HG03097 (cell line): ENCODE measurements around the gene ENHO.

Experiments used
- ATAC-seq: cut with Tn5 transposase; IDR thresholded peaks from one replicate; pipeline ENCODE4 v1.9.1; 2021; ENCODE audit not compliant: unreplicated experiment, low FRiP score

The ENHO gene

GRCh38 chr9:34508951-34509350, 13.8 kb downstream of the ENHO start:
- ATAC-seq, result no peak

- no peak for ATAC-seq
These were observed 14.3 kb downstream of the ENHO start for GRCh38 chr9:34508463-34508862.

GRCh38 chr9:34507966-34508365, 14.8 kb downstream of the ENHO start:
- no peak for ATAC-seq

DNA sequence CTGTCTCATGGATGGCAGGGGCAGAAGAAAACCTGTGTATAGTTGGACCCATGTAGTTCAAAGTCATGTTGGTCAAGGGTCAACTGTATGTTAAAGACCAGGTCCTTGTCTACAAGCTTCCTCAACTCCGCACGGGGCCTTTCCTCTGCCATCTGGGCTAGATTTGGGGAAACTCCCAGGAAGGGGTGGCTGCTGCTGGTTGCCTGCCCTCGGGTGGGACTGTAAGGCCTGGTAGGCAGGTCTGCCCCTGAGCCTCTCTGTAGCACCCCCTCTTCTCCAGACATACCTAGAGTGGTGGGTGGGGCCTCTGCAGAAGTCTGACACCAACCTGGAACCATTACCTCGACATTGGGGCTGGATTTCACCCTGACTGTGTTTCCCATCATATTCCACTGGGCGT, 15.2 kb downstream of the ENHO start:
- ATAC-seq, result no peak

- no peak for ATAC-seq
These were observed 16.2 kb downstream of the ENHO start for GRCh38 chr9:34506623-34507022.

DNA sequence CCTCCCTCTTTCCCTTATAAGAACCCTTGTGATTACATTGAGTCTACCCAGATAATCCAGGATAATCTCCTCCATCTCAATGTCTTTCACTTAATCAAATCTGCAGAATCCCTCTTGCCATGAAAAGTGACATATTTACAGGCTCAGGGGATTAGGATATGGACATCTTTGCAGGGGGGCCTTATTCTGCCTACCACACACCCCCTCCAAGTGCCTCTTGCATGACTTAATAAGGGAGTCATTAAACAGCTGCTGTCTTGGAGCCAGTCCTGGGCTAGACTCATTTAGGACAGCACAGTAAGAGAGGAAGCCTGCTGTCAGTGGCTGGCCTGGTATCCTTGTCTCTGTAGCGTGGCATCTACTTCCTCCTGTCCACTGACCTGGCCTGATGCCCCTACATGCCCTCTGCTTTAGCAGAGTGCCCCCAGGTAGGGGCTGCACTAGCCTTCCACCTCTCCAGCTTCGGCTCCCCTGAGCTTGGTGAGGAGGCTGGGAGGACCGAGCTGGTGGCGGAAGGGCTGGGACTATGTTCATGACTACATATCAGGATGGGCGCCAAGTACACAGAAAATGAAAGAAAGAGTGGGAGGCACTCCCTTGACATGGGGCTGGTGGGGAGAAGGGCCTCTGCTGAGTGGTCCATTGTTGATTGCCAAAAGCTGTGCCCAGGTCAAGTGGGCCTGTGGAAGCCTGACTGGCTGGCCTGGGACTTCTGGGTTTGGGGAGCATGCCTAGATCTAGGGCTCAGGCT, 17.2 kb downstream of the ENHO start:
- ATAC-seq, result no peak

GRCh38 chr9:34503406-34503805, 19.4 kb downstream of the ENHO start:
- no peak for ATAC-seq

GRCh38 chr9:34502891-34503290, 19.9 kb downstream of the ENHO start:
- no peak for ATAC-seq

GRCh38 chr9:34502471-34502870, 20.3 kb downstream of the ENHO start:
- no peak for ATAC-seq

- no peak for ATAC-seq
These were observed 20.8 kb downstream of the ENHO start for GRCh38 chr9:34501889-34502425.

- no peak for ATAC-seq
These were observed 21.4 kb downstream of the ENHO start for GRCh38 chr9:34501372-34501771.

DNA sequence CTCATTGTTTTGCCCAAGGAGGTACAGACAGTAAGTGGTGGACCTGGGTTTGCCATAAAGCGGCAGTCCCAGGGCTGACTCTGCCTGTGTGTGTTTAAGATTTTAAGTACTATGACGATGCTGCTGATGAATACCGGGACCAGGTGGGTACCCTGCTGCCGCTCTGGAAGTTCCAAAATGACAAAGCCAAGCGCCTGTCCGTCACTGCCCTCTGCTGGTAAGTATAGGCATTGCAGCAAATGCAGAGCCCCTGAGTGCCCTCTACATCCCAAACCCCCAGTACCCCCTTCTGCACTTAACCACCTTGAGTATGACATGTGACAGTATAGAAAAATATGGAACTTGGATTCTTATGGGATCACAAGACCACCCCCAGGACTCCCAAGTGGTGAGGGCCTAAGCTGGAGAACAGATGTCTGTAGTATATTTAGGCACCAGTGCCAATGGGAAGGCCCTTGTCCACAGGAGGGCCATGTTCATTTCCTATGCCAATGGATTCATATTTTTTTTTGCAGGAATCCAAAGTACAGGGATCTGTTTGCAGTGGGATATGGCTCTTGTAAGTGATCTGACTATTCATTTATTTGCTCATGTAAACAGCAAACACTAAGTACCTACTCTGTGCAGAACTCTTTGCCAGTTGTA, 22.0 kb downstream of the ENHO start:
- ATAC-seq, result no peak

DNA sequence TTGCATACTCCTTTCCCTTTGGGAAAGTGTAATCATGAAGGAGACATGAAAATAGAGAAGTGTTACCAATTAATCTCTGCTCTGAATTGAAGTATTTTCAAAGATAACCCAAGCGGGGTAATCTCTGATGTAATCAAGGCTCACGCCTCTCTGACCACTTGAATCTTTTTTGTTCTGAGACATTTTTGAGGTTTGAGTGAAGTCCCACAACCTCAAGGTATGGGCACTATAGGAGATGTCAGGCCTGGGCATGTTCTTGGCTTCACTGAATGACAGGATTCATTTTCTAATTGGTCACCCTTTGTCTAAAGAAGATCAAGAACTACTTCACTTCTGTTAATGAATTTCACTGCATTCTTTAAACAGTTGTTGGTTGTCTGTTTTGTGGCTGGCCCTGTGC, 23.7 kb downstream of the ENHO start:
- ATAC-seq, result no peak

DNA sequence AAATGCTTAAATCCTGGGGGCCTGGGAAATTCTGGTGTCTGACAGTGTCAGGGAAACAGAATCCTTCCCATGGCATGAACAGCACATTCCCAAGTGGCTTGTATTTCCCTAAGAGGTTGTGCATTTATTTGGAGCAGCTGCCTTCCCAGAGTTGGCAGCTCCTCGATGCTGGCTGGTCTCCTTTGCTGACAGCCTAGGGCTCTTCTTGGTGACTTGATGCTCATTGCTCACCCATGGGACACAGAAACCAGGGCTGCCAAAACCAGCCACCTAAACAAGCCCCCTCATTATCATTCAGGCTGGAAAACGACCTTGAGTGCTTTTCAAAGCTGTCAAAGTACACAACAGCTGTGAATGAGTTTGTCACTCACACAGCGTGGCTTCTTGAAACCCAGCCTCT, 24.2 kb downstream of the ENHO start:
- ATAC-seq, result no peak

DNA sequence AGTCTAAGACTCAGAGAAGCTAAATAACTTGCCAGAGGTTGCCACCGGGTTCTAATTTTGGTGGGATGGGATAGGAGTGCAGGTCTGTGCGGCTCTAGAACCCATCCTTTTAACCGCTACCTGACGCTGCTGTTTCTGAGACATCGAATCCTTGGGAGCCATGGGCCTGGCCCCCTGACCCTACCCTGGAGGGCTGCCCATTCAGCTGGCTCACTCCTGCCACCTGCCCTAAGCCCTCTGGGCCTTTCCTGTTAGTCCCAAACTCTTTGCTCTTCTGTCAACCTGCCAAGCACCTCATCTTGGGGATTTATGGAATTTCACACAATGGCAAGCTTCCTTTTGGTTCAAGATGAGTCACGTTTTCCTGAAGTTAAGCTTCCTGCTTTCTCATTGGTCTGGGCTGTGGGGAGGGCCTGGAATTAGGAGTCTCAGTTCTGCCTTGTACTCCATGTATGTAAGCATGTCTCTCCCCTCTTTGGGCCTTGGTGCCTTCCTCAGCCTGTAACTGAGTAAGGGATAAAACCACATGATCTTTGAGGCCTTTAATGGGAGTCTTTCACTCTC, 26.6 kb downstream of the ENHO start:
- no peak for ATAC-seq

- no peak for ATAC-seq
These were observed 28.7 kb downstream of the ENHO start for GRCh38 chr9:34493972-34494535.

DNA sequence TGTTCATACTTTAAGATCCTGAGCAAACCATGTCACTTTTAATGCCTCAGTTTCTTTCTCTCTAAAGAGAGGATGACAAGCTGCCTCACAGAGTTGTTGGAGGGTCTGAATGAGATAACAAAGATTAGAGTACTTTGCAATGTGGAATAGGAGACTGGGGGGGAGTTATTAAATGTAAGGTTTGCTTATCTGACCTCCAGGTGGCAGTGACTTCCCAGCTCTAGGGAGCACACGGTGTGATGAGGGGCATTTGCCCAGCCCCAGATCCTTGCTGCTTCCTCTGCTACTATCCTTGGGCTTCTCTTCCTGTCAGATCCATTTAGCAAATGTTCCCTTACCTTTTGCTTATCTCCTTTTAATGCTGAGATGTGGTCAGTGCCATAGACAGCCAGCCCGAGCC, 30.7 kb downstream of the ENHO start:
- ATAC-seq, result no peak

DNA sequence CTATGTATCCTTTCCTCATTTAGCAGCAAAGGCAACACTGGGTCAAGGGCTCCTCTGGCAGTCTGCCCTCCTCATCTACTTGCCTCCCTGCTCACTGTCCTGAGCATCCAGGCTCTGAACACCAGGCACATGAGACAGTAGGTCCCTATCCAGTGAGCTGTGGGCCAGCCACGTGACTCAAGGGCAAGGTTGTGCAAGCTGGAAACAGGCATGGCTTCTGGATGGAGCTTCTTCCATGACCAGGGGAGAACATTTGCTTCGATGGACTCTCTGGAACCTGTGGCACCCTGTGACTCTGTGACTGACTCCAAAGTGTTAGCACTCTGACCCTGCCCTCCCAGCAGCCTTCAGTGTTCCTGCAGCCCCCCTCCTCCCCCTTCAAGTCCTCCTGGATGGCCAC, 31.2 kb downstream of the ENHO start:
- ATAC-seq, result no peak

DNA sequence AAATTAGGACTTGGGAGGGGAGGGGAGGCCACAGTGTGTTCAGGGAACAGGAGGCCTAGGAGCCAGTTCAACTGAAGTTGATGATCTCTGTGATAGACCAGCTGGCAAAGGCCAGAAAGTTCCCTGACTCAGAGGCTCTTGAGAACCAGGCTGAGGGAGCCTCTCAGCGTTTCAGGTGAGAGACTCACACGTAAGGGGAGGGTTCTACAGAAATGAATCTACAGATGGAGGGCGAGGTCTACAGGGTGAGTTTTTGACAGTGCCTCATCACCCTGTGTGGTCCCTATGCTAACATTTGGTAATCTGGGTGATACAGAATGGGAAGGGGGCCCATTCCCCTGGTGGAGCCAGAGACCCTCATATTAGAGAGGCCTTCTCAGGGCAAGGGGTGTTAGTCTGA, 32.0 kb downstream of the ENHO start:
- ATAC-seq, result no peak

GRCh38 chr9:34490360-34490759, 32.4 kb downstream of the ENHO start:
- ATAC-seq, result no peak

DNA sequence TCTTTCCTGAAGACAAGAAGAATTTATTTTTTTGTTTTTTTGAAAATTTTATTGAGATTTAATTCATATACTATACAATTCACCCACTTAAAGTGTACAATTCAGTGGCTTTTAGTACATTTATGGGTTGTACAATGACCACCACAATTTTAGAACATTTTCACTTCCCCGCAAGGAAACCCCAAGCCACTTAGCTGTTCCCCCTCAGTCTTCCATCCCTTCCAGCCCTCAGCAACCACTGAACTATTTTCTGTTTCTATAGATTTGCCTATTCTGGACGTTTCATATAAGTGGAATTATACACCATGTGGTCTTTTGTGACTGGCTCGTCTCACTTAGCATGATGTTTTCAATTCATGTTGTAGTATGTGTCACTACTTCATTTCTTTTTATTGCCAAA, 36.2 kb downstream of the ENHO start:
- ATAC-seq, result no peak

DNA sequence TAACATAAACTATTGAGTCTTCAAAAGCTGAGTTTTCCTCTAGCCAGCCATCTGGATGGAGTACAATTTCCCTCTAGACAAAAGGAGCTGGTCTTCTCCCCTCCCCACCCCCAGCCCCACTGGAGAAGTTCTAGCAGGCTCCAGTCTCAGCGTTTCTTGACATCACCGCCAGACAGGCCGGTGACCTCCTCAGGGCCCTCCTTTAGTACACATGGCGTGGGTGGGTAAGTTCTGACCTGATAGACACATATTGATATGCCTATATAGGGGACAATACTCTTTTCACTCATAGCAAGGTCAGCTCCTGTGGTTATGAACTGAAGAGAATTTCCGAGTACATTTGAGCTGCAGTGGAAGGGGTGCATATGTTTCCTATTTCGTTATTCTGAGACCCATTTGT, 37.0 kb downstream of the ENHO start:
- ATAC-seq, result no peak
